Measurements from ENCODE around the gene HUNK.

DNA sequence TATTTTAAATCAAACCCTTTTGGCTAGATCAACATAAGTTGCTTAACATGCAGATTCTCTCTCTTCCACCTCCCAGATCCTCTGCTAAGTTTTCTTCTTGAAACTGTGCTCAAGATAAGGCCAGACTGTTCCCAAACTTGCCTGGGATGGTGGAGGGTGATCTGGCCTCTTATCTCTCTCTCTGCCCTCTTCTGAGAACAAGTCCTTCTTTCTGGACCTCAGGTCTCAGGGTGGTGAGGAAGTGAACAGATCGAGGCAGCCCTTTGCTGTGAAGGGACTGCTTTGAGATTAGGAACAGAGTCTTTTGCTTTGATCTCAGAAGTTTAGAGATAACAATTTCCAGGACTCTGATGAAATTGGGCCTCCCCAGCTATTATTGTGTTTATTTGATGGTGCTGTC is 70.7 kb downstream of the HUNK start:
- TF ChIP-seq, protein P1, sequence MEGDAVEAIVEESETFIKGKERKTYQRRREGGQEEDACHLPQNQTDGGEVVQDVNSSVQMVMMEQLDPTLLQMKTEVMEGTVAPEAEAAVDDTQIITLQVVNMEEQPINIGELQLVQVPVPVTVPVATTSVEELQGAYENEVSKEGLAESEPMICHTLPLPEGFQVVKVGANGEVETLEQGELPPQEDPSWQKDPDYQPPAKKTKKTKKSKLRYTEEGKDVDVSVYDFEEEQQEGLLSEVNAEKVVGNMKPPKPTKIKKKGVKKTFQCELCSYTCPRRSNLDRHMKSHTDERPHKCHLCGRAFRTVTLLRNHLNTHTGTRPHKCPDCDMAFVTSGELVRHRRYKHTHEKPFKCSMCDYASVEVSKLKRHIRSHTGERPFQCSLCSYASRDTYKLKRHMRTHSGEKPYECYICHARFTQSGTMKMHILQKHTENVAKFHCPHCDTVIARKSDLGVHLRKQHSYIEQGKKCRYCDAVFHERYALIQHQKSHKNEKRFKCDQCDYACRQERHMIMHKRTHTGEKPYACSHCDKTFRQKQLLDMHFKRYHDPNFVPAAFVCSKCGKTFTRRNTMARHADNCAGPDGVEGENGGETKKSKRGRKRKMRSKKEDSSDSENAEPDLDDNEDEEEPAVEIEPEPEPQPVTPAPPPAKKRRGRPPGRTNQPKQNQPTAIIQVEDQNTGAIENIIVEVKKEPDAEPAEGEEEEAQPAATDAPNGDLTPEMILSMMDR (IDR thresholded peaks at IDR 0.05): no peak
- no peak for TF ChIP-seq POLR2A (IDR thresholded peaks at IDR 0.05)

Measured in right lobe of liver (tissue), 4 donors.